HEK293 (cell line): ENCODE results near the gene AK9.

Source experiments
- CTCF ChIA-PET: fragments of 350-600 bp; formaldehyde crosslinking; extraction: SDS; loops from one replicate; lab custom pipeline; 2021; ENCODE audit warnings: antibody characterized with exemption; lab: Yijun Ruan, JAX
- POLR2A ChIA-PET: fragments of 300-600 bp; formaldehyde crosslinking; extraction: SDS; loops from one replicate; lab custom pipeline; 2020; ENCODE audit warnings: antibody characterized with exemption, inconsistent platforms; lab: Yijun Ruan, JAX
- H3K27ac ChIP-seq: fragments of 200-500 bp; sonication (Bioruptor generic); 2 replicates; pipeline ENCODE4 v1.5.1; 2014; ENCODE audit warnings: low read depth, low read length, control low read depth, inconsistent platforms; ENCODE audit errors: extremely low read depth
- H3K36me3 ChIP-seq, 2 experiments: fragments of 200-500 bp in 1 of 2; sonication (Bioruptor generic) in 1 of 2; 1 replicate in 1 of 2; 2 replicates in 1 of 2; pipeline ENCODE4 v1.5.1; 2014 to 2017; ENCODE audit warnings: inconsistent platforms in 2 of 2, low read length in 2 of 2; ENCODE audit not compliant: control insufficient read depth in 2 of 2, insufficient read depth in 1 of 2
- H3K4me1 ChIP-seq: fragments of 200-500 bp; sonication (Bioruptor generic); 2 replicates; pipeline ENCODE4 v1.5.1; 2014; ENCODE audit warnings: mild to moderate bottlenecking, low read length, inconsistent platforms; ENCODE audit not compliant: control insufficient read depth, insufficient read depth
- H3K4me3 ChIP-seq: 2 replicates; pipeline ENCODE4 v1.5.1; 2011; ENCODE audit warnings: low read depth, mild to moderate bottlenecking, control low read depth, low read length, moderate library complexity
- H3K9me3 ChIP-seq: fragments of 200-500 bp; sonication (Bioruptor generic); 2 replicates; pipeline ENCODE4 v1.5.1; 2014; ENCODE audit warnings: low read depth, low read length, inconsistent platforms; ENCODE audit not compliant: control insufficient read depth, insufficient read depth
- GLIS1 ChIP-seq: fragments of 450-650 bp; formaldehyde crosslinking; IDR thresholded peaks from 2 replicates; pipeline ENCODE4 v1.5.1; 2016; ENCODE audit warnings: missing biosample characterization, missing genetic modification characterization
- HOXC10 ChIP-seq: sonication (generic); formaldehyde crosslinking; IDR thresholded peaks from 2 replicates; pipeline ENCODE4 v1.8.1; 2023; ENCODE audit warnings: mild to moderate bottlenecking, missing genetic modification reagents
- KLF1 ChIP-seq: fragments of 450-650 bp; formaldehyde crosslinking; IDR thresholded peaks from 2 replicates; pipeline ENCODE4 v1.5.1; 2016; ENCODE audit warnings: missing biosample characterization, missing genetic modification characterization
- MEIS1 ChIP-seq: sonication (generic); formaldehyde crosslinking; IDR thresholded peaks from 2 replicates; pipeline ENCODE4 v1.8.1; 2022; ENCODE audit warnings: missing genetic modification reagents, mild to moderate bottlenecking, borderline replicate concordance
- MYNN ChIP-seq: fragments of 450-650 bp; formaldehyde crosslinking; IDR thresholded peaks from 2 replicates; pipeline ENCODE4 v1.5.1; 2016; ENCODE audit warnings: missing biosample characterization, missing genetic modification characterization, borderline replicate concordance
- MZF1 ChIP-seq: fragments of 450-650 bp; formaldehyde crosslinking; IDR thresholded peaks from 2 replicates; pipeline ENCODE4 v1.5.1; 2017; ENCODE audit warnings: missing biosample characterization, missing genetic modification characterization, borderline replicate concordance
- PATZ1 ChIP-seq: fragments of 450-650 bp; formaldehyde crosslinking; IDR thresholded peaks from 2 replicates; pipeline ENCODE4 v1.5.1; 2016; ENCODE audit warnings: missing biosample characterization, missing genetic modification characterization
- PRDM1 ChIP-seq: fragments of 450-650 bp; formaldehyde crosslinking; IDR thresholded peaks from 2 replicates; pipeline ENCODE4; 2016; ENCODE audit warnings: missing biosample characterization, missing genetic modification characterization
- YY2 ChIP-seq: fragments of 450-650 bp; formaldehyde crosslinking; IDR thresholded peaks from 2 replicates; pipeline ENCODE4 v1.5.1; 2016; ENCODE audit warnings: missing biosample characterization, missing genetic modification characterization
- ZNF18 ChIP-seq: fragments of 450-650 bp; formaldehyde crosslinking; IDR thresholded peaks from 2 replicates; pipeline ENCODE4 v1.5.1; 2016; ENCODE audit warnings: missing biosample characterization, missing genetic modification characterization
- ZNF354C ChIP-seq: fragments of 450-650 bp; formaldehyde crosslinking; IDR thresholded peaks from 2 replicates; pipeline ENCODE4 v1.5.1; 2016; ENCODE audit warnings: missing biosample characterization, missing genetic modification characterization, low read depth, borderline replicate concordance
- ZNF398 ChIP-seq: fragments of 450-650 bp; formaldehyde crosslinking; IDR thresholded peaks from 2 replicates; pipeline ENCODE4 v1.5.1; 2017; ENCODE audit warnings: missing biosample characterization, missing genetic modification characterization
- ZNF488 ChIP-seq: fragments of 450-650 bp; formaldehyde crosslinking; IDR thresholded peaks from 2 replicates; pipeline ENCODE4 v1.5.1; 2016; ENCODE audit warnings: missing biosample characterization, missing genetic modification characterization
- ZNF548 ChIP-seq: fragments of 450-650 bp; formaldehyde crosslinking; IDR thresholded peaks from 2 replicates; pipeline ENCODE4 v1.5.1; 2016; ENCODE audit warnings: missing biosample characterization, missing genetic modification characterization
- ZNF571 ChIP-seq: fragments of 450-650 bp; formaldehyde crosslinking; IDR thresholded peaks from 2 replicates; pipeline ENCODE4 v1.5.0; 2017; ENCODE audit warnings: missing biosample characterization, missing genetic modification characterization
- TF ChIP-seq, protein P1 (sequence below): fragments of 450-650 bp; formaldehyde crosslinking; IDR thresholded peaks from 2 replicates; pipeline ENCODE4; 2016; ENCODE audit warnings: missing biosample characterization, missing genetic modification characterization
- TF ChIP-seq, protein P2 (sequence below): fragments of 450-650 bp; formaldehyde crosslinking; IDR thresholded peaks from 2 replicates; pipeline ENCODE4 v1.5.1; 2016; ENCODE audit warnings: missing biosample characterization, missing genetic modification characterization

Gene AK9

DNA sequence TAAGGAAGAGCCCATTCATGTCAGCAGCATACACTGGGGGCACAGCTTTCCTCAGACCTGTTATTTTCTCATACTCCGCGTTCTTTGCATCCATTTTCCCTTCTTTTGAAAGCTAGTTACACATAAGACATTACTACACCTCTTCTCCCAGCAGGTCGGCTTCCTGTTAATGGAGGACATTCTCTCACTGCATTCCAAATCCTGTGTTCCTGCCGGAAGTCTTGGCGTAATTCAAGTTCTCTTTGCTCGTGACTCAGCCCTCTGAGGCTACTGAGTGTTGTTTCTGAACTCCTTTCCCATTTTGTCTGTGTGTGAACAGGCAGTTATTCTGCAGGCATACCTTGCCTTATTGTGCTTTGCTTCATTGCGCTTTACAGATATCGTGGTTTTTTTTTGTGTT is 110.5 kb downstream of the AK9 start (continued):
- TF ChIP-seq ZNF398 (tag by site-specific recombination) (no peak), ZNF571 (tag by site-specific recombination) (no peak)
- TF ChIP-seq, protein P1, sequence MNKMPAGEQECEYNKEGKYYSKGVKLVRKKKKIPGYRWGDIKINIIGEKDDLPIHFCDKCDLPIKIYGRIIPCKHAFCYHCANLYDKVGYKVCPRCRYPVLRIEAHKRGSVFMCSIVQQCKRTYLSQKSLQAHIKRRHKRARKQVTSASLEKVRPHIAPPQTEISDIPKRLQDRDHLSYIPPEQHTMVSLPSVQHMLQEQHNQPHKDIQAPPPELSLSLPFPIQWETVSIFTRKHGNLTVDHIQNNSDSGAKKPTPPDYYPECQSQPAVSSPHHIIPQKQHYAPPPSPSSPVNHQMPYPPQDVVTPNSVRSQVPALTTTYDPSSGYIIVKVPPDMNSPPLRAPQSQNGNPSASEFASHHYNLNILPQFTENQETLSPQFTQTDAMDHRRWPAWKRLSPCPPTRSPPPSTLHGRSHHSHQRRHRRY (tag by site-specific recombination): no peak
- TF ChIP-seq, protein P2, sequence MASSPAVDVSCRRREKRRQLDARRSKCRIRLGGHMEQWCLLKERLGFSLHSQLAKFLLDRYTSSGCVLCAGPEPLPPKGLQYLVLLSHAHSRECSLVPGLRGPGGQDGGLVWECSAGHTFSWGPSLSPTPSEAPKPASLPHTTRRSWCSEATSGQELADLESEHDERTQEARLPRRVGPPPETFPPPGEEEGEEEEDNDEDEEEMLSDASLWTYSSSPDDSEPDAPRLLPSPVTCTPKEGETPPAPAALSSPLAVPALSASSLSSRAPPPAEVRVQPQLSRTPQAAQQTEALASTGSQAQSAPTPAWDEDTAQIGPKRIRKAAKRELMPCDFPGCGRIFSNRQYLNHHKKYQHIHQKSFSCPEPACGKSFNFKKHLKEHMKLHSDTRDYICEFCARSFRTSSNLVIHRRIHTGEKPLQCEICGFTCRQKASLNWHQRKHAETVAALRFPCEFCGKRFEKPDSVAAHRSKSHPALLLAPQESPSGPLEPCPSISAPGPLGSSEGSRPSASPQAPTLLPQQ: no peak

DNA sequence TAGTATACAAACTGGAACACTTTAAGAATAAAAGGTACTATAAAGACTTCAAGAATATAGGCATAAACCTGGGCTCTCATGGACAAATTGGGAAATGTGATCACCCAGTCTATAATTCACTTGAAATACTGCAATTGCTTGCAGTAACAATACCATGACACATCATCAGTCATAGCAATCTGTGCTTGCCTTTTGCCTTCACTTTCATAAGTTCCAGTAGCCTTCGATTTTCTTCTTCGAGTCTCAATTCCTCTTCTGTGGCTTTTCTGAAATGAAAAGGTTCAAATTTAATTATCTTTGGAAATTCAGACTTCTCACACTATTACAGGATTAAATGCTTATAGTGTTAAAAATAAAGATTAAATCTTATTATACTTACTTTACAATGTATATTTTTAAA is 111.6 kb downstream of the AK9 start:
- TF ChIP-seq GLIS1 (tag by site-specific recombination): no peak
- no peak for TF ChIP-seq ZNF548 (tag by site-specific recombination)
- no peak for TF ChIP-seq ZNF488 (tag by site-specific recombination)
- TF ChIP-seq MEIS1 (CRISPR knock-in tag): no peak
- TF ChIP-seq ZNF18 (tag by site-specific recombination): no peak
- TF ChIP-seq PATZ1 (tag by site-specific recombination): no peak
- no peak for TF ChIP-seq MYNN (tag by site-specific recombination)
- TF ChIP-seq HOXC10 (CRISPR knock-in tag): no peak
- no peak for TF ChIP-seq YY2 (tag by site-specific recombination)
- no peak for TF ChIP-seq PRDM1 (tag by site-specific recombination)
- TF ChIP-seq KLF1: no peak
- TF ChIP-seq ZNF354C (tag by site-specific recombination): no peak
- no peak for TF ChIP-seq MZF1 (tag by site-specific recombination)
- ChIA-PET CTCF (no interaction called here), POLR2A (no interaction called here)
- Histone ChIP-seq H3K27ac (no peak overlapping the region), H3K36me3 (no peaks in the 10 kb centered on the region), H3K9me3 (no peaks in the 10 kb centered on the region), H3K4me3 (no peak overlapping the region), H3K4me1 (no peaks in the 10 kb centered on the region)
